Esophagus squamous epithelium (tissue), 4 donors: Measurements from ENCODE around the gene DIAPH3.
"Not testable (repeated sequence)": the region's sequence is repeated elsewhere in the genome, so short reads cannot be mapped to it uniquely, and the experiment has no call there.

Source experiments
- CTCF ChIP-seq, 6 experiments: fragments of 450-650 bp in 4 of 6; fragments of 200-600 bp in 2 of 6; sonication (generic) in 2 of 6; IDR thresholded peaks; one replicate each; pipeline ENCODE4 v1.5.1; 2016 to 2019; ENCODE audit warnings: antibody characterized with exemption in 6 of 6, mild to moderate bottlenecking in 4 of 6, moderate library complexity in 4 of 6
- POLR2A ChIP-seq, 4 donors: fragments of 450-650 bp; IDR thresholded peaks; one replicate each; pipeline ENCODE4 v1.6.1; 2017; ENCODE audit warnings: antibody characterized with exemption in 4 of 4, mild to moderate bottlenecking in 4 of 4, moderate library complexity in 3 of 4

- TF ChIP-seq POLR2A, CTCF (IDR thresholded peaks at IDR 0.05): not testable (repeated sequence)
These were observed 41.8 kb upstream of the DIAPH3 start for GRCh38 chr13:60205499-60205898.
